Suppressor macrophage (primary cell): ENCODE results near the gene FHIT.
"Not testable (repeated sequence)": the region's sequence is repeated elsewhere in the genome, so short reads cannot be mapped to it uniquely, and the experiment has no call there.

Experiments used
- DNase-seq, 4 experiments: peaks; one replicate each; pipeline ENCODE4 v3.0.0-alpha.2; 2020 to 2022

The FHIT gene

DNA sequence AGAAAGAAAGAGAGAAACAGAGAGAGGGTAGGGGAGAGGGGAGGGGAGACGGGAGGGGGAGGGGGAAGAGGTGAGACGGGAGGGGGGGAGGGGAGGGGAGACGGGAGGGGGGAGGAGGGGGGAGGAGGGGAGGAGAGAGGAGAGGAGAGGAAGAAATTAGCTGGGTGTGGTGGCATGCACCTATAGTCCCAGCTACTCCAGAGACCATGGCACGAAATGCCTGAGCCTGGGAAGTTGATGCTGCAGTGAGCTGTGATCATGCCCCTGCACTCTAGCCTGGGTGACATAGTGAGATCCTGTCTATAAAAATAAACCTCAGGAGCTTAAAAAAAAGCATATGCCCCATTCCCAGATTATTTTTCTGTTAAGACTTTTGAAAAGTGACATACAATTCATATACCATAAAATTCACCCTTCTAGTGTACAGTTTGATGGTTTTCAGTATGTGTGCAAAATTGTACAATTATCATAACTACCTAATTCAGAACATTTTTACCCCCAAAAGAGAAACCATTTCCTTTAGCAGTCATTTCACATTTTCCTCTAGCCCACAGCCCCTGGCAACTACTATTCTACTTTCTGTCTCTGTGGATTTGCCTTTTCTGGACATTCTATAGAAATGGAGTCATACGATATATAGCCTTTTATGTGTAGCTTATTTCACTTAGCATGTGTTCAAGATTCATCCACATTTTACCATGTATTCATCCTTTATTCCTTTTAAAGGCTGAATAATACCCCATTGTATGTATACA is 699.6 kb downstream of the FHIT start:
- no peak for DNase-seq

DNA sequence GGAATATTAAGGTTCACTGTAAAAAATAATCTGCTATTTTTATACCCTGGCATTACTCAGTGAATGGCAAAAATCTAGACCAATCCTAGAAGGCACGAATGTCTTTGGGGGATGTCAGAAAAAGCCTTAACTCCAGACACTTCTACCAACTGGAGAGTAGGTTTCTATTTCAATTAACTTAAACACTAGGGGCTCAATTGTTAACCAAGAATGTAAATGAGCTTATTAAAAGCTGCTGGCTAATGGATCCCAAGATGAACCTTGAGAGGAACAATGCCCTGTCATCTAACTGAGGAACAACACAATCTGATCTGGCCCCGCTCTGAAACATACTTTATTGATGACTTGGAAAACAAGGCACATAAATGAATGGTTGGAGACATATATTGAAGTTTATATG is 701.4 kb downstream of the FHIT start:
- DNase-seq, result no peak

DNA sequence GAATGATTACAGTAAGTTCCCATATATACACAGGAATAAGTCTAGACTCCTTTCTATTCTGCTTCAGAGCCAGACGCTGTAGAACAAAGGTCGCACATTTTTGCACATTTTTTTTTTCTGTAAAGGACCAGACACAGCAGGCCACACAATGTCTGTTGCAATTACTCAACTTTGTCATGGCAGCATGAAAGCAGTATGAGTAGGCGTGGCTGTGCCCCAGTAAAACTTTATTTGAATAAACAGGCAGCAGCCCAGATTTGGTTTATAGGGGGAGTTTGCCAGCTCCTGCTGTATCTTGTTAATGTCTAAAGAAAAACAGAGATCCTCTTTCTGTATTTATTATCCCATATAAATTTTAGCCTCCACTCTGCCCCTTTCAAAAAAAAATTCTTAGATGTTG is 708.3 kb downstream of the FHIT start:
- DNase-seq, result no peak

DNA sequence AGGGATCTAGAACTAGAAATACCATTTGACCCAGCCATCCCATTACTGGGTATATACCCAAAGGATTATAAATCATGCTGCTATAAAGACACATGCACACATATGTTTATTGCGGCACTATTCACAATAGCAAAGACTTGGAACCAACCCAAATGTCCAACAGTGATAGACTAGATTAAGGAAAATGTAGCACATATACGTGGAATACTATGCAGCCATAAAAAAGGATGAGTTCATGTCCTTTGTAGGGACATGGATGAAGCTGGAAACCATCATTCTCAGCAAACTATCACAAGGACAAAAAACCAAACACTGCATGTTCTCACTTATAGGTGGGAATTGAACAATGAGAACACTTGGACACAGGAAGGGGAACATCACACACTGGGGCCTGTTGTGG is 711.9 kb downstream of the FHIT start:
- DNase-seq, result not testable (repeated sequence)

DNA sequence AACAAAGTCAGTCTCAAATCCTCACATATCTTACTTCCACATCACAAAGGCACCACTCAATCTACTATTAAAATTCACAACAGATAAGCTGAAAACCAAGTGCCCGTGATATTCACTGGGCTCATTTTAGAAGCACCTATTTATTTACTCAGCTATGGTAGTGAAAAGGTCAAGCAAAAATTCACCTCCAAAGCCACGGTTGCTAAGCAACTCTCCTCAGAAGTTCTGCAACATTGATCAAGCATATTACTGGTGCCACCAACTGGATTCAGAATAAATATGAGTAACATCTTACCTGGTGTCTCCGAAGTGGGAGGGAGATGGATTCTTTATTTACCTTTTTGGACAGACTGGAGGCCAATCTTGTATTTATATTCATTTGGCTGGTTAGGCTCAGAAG is 714.8 kb downstream of the FHIT start:
- DNase-seq, result no peak

DNA sequence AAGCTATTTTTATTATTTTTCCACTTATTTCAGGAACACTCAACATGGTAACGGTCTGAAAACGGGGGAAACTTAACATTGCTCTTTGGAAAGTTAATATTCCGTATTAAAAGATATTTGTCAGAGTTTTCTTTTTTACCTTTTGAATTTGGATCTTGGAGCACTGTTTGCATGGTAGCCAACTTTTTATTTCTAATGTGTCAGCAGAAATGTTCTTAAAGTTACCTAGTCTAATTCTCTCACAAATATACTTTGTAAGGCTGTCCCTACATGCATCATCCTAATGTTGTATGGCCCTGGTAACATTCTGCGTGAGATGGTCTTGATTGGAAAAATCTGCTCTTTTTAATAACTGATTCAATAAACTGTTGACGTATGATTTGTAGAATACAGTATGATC is 719.5 kb downstream of the FHIT start:
- no peak for DNase-seq

DNA sequence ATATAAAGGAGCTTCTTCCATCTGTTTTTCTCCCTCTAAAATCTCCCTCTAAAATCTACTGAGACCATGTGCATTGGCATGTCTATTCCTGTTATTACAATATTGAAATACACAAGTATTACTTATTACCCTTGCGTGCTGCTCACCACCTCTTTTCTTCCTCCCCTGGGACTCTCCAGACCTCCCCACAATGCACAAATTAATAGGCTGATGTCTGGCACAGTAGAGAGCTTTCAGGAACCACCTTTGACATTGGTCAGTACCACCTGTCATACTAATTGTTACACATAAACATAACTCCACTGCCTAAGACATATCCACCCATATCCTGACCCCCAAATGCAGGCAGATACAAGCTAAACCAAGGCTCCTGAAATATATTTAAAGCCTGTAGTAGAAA is 722.6 kb downstream of the FHIT start:
- DNase-seq, result no peak

DNA sequence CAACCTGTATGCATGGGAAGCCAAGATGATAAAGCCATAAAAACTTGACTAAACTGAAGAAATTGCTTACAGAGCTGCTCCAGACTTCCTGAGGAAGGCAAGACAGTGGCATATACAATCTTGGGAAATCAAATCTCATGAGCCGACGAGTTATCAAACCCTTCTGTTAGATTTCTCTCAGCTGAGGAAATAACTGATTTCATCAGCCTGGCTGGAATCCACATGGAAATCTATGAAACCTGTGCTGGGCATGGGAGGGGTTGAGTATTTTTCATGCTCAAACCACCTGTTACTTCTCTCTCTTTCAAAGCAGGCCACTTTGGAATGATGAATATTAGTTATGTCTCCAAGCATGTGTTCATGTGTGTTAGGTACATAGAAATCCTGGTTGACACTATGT is 727.7 kb downstream of the FHIT start:
- no peak for DNase-seq

DNA sequence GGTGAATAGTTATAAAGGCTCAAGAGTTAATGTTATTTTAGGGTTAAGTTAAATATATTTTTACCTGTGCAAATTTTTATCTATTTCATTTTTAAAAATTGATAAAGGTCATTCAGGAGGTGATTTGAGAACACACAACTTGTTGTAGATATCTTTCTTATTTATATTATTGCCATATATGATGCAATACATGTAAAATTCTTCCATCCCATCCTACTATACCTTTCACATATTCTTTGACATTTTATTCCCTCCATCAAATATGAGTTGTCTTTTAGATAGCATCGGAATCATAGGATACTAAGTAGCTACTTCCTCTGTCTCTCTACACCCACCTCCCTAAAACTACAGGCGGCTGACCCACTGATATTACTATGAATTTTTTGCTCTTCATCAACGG is 734.1 kb downstream of the FHIT start:
- DNase-seq, result no peak

DNA sequence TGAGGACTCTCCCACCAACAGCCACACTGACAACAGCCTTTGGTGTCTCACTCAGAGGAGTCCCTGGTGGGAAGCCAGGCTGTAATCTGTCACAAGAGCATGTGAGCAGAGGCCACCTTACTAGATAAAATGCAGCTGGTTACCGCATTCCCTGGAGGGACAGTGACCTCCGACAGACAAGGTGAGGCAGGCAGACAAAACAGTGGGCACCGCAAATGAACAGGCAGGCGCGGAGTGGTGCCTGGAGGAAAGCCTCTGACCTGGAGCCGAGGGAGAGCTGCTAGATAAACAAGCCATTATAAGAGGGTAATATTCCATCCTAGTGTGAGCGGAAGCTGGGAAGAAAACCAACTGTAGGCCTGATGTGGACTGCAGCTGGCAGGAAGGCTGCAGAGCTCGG is 736.4 kb downstream of the FHIT start:
- DNase-seq, result no peak

DNA sequence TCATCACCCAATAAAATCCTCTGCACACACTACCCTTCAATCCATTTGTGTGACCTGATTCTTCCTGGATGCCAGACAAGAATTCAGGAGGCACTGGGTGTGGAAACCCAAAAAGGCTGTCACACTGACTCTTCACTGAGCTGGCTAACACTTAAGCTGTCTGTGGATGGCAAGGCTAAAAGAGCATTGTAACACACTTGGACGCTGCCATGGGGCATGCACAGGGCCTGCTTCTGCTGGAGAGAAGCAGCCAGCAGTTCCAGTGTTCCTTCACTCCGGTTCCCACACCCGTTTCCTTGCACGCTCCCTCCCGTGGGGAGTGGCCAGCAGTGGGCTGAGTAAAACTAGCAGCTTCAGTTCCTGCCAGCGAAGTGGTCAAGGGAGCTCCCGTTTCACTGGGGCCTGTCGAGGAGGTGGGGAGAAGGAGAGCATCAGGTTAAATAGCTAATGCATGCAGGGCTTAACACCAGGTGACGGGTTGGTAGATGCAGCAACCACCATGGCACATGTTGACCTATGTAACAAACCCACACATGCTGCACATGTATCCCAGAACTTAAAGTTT is 737.1 kb downstream of the FHIT start:
- DNase-seq, result no peak

DNA sequence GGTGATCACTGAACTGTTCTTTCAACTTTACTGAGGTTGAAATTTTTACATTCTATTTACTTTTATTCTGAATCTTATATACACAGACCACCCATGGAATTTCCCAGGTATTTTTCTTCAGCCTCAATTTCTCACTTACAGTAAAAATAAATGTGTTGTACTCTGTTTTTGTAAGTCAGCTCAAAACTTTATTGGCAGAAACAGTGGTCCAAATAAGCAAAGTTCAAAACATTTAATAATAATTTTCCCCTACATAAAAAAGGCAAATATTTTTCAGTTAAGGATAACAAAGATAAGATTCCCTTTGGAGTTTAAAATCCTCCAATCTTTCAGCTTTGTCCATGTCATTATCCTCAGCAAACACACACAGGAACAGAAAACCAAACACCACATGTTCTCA is 738.0 kb downstream of the FHIT start:
- DNase-seq, result no peak

DNA sequence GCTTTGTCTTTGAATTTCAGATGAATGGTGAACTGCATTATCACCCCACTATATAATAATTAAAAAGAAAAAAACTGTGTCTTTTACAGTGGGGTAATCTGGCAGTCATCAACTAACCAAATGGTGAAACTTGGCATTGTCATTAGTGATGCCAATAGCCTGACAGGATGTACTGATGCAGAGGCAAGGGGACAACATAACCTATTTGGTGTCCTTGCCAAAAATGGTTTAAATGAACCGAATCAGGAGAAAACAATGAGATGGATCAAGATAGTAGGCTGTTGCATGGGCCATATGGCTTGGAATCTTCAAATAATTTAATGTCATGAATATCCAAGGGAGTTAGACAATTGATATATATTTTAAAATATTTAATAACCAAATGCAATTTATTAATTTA is 738.7 kb downstream of the FHIT start:
- no peak for DNase-seq

DNA sequence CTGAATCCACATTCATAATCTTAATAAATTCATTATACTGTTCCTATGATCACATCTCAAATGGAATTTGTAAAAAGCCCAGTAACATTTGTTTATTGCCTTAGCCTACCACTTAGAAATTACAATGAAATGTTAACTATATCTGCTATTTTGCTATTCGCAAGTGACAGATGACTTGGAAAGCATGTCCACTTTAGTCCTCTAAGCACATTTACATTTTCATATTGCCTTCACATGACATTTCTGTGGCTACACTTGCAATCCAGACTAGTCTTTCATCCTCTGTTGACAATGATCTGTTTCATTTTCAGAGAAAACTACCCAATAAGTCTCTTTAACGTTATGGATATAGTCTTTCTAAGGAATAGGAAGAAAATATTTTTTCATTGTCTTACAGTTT is 741.8 kb downstream of the FHIT start:
- no peak for DNase-seq

DNA sequence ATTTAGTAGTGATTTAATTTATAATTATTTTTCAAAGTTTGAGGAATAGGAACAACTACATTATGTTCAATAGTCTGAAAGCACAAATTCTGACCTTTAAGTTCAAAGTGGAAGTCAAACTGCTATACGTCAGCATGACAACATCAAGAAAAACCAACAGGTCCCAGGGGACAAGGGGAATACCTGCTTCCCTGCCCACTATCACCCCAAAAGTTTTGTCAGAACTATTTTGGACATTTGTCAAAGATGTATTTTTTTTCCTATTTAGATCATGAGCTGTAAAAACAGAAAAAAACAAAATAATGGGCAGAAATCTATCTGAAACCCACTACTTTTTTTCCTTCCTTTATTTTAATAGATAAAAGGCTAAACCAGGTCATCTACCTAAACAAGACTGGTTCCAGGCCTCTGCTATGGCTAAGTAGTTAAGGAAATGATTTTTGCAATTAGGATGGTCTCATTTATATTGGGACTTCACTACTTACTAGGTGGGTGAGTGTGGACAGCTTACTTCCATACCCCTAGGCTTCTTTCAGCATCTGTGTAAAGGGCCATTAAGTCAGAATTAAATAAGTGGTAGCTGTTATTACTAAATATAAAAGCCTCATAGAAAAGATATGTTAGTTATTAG is 746.3 kb downstream of the FHIT start:
- no peak for DNase-seq

DNA sequence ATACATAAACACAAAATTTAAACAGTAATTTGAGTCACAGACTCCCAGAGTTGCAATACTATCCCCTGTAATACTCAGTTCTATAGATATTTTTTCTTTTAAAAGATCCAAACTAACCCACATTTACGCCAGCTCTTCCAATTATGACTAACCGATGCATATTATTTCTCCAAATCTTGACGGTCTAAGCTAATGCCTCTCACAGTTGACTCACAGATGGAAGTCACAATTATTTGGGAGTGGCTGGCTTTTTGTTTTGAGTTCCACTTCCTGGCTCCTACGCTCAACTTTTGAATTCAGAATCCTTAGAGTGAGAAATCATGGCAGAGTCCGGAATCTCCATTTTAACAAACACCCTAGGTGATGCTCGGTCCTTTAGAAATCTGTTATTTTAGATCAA is 749.9 kb downstream of the FHIT start:
- DNase-seq, result no peak

DNA sequence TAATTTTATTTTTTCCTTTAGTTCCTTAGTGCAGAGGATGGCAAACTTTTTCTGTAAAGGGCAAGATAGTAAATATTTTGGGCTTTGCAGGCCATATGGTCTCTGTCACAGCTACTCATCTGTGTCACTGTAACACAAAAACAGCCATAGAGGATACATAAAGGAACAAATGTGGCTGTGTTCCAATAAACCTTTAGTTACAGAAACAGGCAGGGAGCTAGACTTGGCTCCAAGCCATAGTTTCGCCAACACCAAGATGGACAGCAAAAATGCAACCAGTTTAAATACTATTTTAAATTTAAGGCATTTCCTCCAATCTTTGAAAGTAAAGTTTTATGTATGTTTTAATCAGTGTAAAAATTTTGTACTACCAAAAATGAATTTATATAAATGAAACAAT is 753.4 kb downstream of the FHIT start:
- no peak for DNase-seq

DNA sequence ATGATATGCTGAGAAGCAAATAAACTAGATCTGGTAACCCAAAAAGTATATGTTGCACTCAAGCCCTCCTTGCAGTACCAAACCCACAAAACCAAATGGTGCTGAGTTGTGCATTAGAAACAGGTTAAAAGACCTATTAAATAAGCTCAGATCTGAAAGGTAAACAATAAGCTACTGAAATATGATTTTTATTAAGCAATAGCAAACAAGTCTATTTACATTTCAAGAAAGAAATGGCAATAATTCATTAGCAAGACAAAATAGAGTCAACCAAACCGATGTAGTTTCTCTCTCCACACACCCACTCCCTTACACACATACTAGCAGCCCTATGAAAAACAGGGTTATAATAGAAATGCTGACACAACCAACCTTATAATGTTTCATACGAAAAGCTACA is 760.3 kb downstream of the FHIT start:
- no peak for DNase-seq

DNA sequence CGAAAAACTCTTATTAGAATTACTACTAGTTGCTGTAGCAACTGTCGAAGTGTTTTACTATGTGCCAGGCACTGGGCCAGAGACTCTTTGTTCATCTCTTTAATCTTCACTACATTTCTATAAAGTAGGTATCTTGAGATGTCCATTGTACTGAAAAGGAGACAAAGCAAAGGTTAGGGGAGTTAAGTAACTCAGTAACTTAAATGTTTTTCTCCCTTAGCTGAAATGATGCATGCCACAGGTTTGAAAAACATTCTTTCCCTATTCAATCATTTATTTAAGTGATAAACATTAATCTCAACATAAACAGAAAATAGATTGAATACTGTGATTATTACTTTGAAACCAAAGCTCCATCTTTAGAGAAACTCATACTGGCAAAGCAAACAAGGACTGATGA is 776.2 kb downstream of the FHIT start:
- DNase-seq, result no peak

DNA sequence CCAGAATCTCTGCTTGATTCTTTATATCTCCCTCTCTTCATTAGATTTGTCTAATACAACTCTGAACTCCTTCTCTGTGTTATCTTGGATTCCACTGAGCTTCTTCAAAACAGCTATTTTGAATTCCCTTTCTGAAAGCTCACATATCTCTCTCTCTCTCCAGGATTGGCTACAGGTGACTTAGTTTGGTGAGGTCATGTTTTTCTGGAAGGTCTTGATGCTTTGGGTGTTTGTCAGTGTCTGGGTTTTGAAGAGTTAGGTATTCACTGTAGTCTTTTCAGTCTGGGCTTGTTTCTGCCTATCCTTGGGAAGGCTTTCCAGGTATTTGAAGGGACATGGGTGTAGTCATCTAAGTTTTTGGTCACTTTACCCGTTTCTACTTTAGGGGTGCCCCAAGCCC is 781.8 kb downstream of the FHIT start:
- no peak for DNase-seq

DNA sequence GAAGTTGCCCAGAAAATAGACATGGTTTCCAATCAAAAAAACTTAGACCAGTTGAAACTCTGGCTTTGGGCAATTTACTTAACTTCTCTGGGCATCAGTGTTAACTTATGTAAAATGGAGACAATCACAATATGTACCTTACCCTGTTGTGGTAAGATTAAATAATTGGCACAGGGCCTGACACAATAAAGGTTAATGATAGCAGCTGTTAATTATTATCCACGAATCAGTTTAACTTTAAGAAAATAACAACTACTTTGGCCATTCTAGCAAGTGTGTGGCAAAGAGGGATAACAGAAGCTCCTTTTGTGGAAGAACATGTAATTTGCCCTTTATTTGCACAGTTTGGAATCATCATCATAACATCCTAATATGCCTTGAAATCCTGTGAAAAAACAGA is 787.6 kb downstream of the FHIT start:
- DNase-seq, result no peak

DNA sequence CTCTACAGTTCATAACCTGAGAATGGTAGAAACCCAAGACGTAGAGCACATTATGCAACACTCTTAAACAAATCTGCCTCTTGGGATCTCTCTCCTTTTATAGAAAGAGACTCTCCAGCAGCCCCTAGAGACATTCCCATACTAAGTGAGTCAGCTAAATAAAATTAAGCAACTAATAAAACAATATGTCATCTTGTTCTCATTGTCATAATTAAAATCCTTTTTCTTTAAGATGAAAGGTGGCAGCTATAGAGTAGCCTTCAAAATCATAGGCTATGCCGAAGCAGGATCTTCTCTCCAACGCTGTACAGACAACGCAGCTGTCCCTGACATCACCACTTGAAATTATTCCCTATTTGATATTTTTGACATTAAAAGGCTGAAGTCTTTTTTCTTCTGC is 790.0 kb downstream of the FHIT start:
- no peak for DNase-seq

DNA sequence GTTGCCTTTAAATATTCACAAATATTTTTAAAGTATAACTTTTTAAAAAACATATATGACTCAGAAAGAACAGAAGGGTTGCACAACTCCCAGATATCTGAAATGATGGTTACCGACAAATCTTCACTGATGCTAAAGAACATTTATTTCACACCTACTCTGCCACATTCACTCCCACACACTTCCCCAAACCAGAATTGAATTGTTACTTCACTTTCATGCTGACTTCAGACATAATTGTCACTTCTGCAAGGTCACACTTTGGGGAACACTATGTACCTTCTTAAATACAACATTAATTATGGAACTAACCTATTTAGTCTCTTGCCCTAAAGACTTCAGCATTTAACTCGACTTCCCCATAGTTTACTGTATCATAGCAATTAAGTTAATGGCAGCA is 795.1 kb downstream of the FHIT start:
- peak; percentile 1 to 55 (median 24) for DNase-seq

DNA sequence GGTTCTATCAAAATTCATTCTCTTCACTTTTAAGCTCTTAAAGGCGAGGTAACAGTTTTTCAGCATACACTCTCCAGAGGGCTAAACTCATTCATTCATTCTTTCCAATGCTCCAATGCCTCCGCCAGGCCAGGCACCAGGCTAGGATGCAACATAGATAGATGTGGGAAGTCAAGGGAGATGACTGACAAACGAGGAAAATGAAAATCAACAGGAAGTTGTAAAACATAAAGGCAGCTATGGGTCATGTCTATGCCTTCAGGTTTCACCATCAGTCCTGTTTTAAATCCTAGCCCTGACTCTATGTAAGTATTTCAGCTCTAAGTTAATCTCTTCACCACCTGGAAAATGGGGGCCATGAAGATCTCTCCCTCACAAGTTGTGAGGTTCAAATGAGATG is 797.9 kb downstream of the FHIT start:
- DNase-seq, result no peak

DNA sequence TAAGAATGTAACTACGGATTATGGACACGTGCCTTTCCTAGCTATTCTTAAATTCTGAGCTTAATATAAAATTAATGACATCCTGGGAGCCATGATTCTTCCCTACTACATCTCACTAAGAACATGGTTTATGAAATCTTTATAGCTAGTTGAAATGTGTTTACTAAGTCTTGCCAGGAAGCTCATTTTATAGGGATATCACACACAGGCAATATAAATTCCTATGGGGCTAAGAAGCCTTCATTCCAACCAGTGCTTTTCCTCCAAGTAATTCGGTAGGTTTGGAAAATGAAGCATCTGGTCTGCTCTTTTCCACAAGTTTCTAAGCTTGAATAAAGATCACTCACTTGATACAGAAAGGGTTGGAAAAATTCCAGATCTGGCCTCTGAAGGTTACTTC is 802.6 kb downstream of the FHIT start:
- DNase-seq, result no peak
